Mesendoderm (in vitro differentiated cells): Measurements from ENCODE around the gene ANXA4.

Experiments
- DNase-seq: peaks from one replicate; pipeline ENCODE4 v3.0.0; 2013
- H2AK5ac ChIP-seq: 2 replicates; pipeline ENCODE4 v1.6.1; 2013; ENCODE audit warnings: low read length, inconsistent platforms
- H2BK120ac ChIP-seq: 2 replicates; pipeline ENCODE4 v1.6.1; 2013; ENCODE audit warnings: low read depth, mild to moderate bottlenecking, low read length, moderate library complexity, mixed read lengths
- H2BK15ac ChIP-seq: replicated peaks from 2 replicates; pipeline ENCODE4 v1.6.1; 2013; ENCODE audit warnings: low read depth, mild to moderate bottlenecking, moderate library complexity
- H2BK5ac ChIP-seq: 2 replicates; pipeline ENCODE4 v1.6.1; 2013; ENCODE audit warnings: low read length, inconsistent platforms
- H3K18ac ChIP-seq: 2 replicates; pipeline ENCODE4 v1.6.1; 2013; ENCODE audit warnings: mild to moderate bottlenecking, low read length, mixed read lengths
- H3K23ac ChIP-seq: one replicate; pipeline ENCODE4 v1.6.1; 2013; ENCODE audit warnings: low read length
- H3K27ac ChIP-seq: 2 replicates; pipeline ENCODE4 v1.5.1; 2013; ENCODE audit warnings: low read depth, mild to moderate bottlenecking, inconsistent platforms, low read length, moderate library complexity
- H3K27me3 ChIP-seq: 2 replicates; pipeline ENCODE4 v1.6.1; 2013; ENCODE audit warnings: low read length, control low read depth, mild to moderate bottlenecking, inconsistent platforms; ENCODE audit not compliant: insufficient read depth, poor library complexity
- H3K36me3 ChIP-seq: 2 replicates; pipeline ENCODE4 v1.6.1; 2013; ENCODE audit warnings: low read length, inconsistent platforms; ENCODE audit not compliant: control insufficient read depth, insufficient read depth
- H3K4ac ChIP-seq: one replicate; pipeline ENCODE4 v1.6.1; 2013; ENCODE audit warnings: low read depth, mild to moderate bottlenecking, low read length, moderate library complexity
- H3K4me1 ChIP-seq: 2 replicates; pipeline ENCODE4 v1.6.1; 2013; ENCODE audit warnings: low read depth, low read length, inconsistent platforms; ENCODE audit not compliant: control insufficient read depth
- H3K4me2 ChIP-seq: 2 replicates; pipeline ENCODE4 v1.6.1; 2013; ENCODE audit warnings: low read length
- H3K4me3 ChIP-seq: 2 replicates; pipeline ENCODE4 v1.5.1; 2013; ENCODE audit warnings: mild to moderate bottlenecking, low read length
- H3K56ac ChIP-seq: one replicate; pipeline ENCODE4 v1.6.1; 2013; ENCODE audit warnings: low read length
- H3K79me1 ChIP-seq: 2 replicates; pipeline ENCODE4 v1.6.1; 2013; ENCODE audit warnings: low read length, inconsistent platforms
- H3K79me2 ChIP-seq: 2 replicates; pipeline ENCODE4 v1.6.1; 2013; ENCODE audit warnings: mild to moderate bottlenecking, low read length; ENCODE audit not compliant: control insufficient read depth, insufficient read depth
- H3K9ac ChIP-seq: 2 replicates; pipeline ENCODE4 v1.6.1; 2013; ENCODE audit warnings: low read length, inconsistent platforms
- H4K5ac ChIP-seq: one replicate; pipeline ENCODE4 v1.6.1; 2013; ENCODE audit warnings: low read length
- H4K8ac ChIP-seq: one replicate; pipeline ENCODE4 v1.6.1; 2013; ENCODE audit warnings: low read depth, mild to moderate bottlenecking, control low read depth, low read length, moderate library complexity
- WGBS: extraction: QIAGEN DNeasy Blood & Tissue Kit; methylation state at CpG from one replicate; pipeline ENCODE4 v1.1.7; 2013; ENCODE audit warnings: low lambda C conversion rate, missing lambda C conversion rate; ENCODE audit not compliant: insufficient coverage; ENCODE audit errors: extremely low coverage; 5-methylcytosine and 5-hydroxymethylcytosine counted together

The ANXA4 gene

DNA sequence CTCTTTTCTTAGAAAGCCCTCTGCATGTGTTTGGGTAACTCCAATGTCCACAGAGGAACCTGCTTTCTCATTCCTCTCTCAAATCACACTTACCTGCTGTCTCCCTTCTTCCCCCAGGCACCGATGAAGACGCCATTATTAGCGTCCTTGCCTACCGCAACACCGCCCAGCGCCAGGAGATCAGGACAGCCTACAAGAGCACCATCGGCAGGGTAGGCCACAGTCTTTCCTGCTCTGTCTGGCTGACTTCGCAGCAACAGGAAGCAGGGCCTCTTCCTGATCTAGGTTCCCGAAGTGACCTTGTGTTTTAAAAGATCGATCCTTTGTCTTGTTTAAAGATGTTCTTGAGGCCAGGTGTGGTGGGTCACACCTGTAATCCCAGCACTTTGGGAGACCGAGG is 62.5 kb downstream of the ANXA4 start:
- Histone ChIP-seq H3K56ac (peak overlapping the region; percentile 67), H3K4me3 (no peak overlapping the region), H3K4me2 (no peak overlapping the region), H2AK5ac (no peak overlapping the region), H2BK5ac (no peak overlapping the region), H2BK120ac (no peak overlapping the region), H2BK15ac (no peak overlapping the region), H3K4ac (no peak overlapping the region), H3K9ac (no peak overlapping the region), H3K27ac (no peak overlapping the region), H3K79me2 (no peaks in the 10 kb centered on the region), H3K4me1 (peaks cover 14% of the 10 kb centered on the region), H3K23ac (no peak overlapping the region), H4K5ac (no peak overlapping the region), H3K27me3 (no peaks in the 10 kb centered on the region), H3K36me3 (no peaks in the 10 kb centered on the region), H3K18ac (no peak overlapping the region), H4K8ac (no peak overlapping the region), H3K79me1 (no peaks in the 10 kb centered on the region)
- no peak for DNase-seq
- WGBS: no CpG with 5 or more reads among the region's 11 CpGs

DNA sequence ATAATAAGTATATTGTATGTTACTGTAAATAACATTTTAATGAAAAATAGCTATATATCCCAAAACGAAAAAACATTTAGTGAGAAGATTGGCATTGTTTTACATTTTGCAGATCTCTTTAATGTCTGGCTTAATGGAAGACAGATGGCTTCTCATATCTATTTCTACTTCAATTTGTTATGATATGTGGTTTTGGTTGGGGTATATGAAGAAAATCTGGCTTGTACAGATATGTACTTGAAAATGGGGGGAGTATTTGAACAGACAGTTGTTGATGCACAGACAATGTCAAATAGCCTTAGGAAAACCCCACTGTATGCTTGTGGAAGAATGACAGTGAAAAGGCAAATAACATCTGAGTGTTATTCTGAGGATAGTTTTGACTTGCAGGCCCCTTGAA is 64.0 kb downstream of the ANXA4 start:
- peaks cover 2% of the 10 kb centered on the region for H3K4me1 ChIP-seq
- no CpG with 5 or more reads among the region's 1 CpG for WGBS

DNA sequence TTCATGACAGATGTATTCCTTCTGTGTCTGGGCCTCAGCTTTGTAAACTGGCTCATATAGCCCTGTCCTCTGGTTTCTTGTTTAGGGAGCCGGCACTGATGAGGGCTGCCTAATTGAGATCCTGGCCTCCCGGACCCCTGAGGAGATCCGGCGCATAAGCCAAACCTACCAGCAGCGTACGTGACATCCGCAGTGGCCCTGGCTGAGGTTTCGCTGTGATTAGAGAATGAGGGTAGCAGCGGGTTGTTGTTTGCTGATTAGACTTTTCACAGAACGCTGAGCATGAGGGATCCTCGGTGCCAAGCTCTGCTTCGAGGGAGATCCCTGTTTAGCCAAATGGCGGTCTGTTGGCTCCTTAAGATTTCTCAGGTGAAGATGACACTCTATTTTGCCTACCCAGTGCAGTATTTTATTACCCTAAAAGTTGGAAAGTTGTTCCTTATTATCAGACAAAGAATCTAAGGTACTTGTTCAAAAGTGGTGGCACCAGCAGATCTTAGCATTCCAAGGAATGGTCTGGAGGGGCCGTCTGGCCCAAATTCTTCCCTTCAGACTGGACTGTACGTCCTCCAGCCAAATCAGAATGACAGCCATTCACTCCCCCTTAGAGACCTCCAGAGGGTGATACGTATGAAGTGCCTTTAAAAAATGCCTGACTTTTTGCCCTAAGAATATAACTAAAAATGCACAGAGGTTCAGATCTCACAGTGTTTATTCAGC is 66.0 kb downstream of the ANXA4 start:
- Histone ChIP-seq H2AK5ac (no peak overlapping the region), H2BK5ac (no peak overlapping the region), H4K5ac (no peak overlapping the region), H3K4me1 (no peaks in the 10 kb centered on the region), H4K8ac (no peak overlapping the region), H3K36me3 (no peaks in the 10 kb centered on the region), H3K56ac (no peak overlapping the region), H3K18ac (no peak overlapping the region), H3K9ac (no peak overlapping the region), H3K4me2 (no peak overlapping the region), H3K27ac (no peak overlapping the region), H2BK15ac (no peak overlapping the region), H3K4ac (no peak overlapping the region), H2BK120ac (no peak overlapping the region), H3K79me1 (no peaks in the 10 kb centered on the region), H3K23ac (no peak overlapping the region), H3K4me3 (no peak overlapping the region), H3K27me3 (no peaks in the 10 kb centered on the region), H3K79me2 (no peaks in the 10 kb centered on the region)
- no CpG with 5 or more reads among the region's 16 CpGs for WGBS
- DNase-seq: no peak

More for the DNA sequence above, 64.0 kb downstream of the ANXA4 start:
- H3K4me2 ChIP-seq: no peak overlapping the region
- H2AK5ac ChIP-seq: no peak overlapping the region
- no peak overlapping the region for H3K56ac ChIP-seq
- H3K9ac ChIP-seq: no peak overlapping the region
- no peak overlapping the region for H3K4me3 ChIP-seq
- no peak overlapping the region for H3K27ac ChIP-seq
- H3K23ac ChIP-seq: no peak overlapping the region
- no peak overlapping the region for H2BK15ac ChIP-seq
- H2BK120ac ChIP-seq: no peak overlapping the region
- DNase-seq: no peak
- H3K18ac ChIP-seq: no peak overlapping the region
- no peak overlapping the region for H4K8ac ChIP-seq
- no peaks in the 10 kb centered on the region for H3K36me3 ChIP-seq
- no peak overlapping the region for H2BK5ac ChIP-seq
- no peaks in the 10 kb centered on the region for H3K79me2 ChIP-seq
- no peaks in the 10 kb centered on the region for H3K27me3 ChIP-seq
- H4K5ac ChIP-seq: no peak overlapping the region
- H3K4ac ChIP-seq: no peak overlapping the region
- H3K79me1 ChIP-seq: no peaks in the 10 kb centered on the region

DNA sequence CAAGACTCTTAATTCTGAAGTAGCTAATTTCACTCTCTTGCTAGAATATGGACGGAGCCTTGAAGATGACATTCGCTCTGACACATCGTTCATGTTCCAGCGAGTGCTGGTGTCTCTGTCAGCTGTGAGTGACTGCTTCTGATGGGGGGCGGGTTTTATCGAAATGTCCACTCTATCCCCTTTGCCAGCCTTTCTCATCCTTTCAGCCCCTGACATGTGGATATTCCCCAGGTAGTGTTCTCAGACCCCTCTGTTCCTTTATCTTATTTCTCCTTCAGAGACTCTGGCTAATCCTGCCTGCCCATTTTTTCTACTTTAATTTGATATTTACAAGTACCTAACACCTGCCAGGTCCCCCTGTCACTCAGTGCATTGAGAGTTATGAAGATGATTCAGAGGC is 68.6 kb downstream of the ANXA4 start:
- H3K4me3 ChIP-seq: no peak overlapping the region
- no peak overlapping the region for H2BK120ac ChIP-seq
- no peak overlapping the region for H2BK15ac ChIP-seq
- H3K27ac ChIP-seq: no peak overlapping the region
- H4K8ac ChIP-seq: no peak overlapping the region
- H3K23ac ChIP-seq: no peak overlapping the region
- no peak overlapping the region for H4K5ac ChIP-seq
- H3K4ac ChIP-seq: no peak overlapping the region
- no CpG with 5 or more reads among the region's 6 CpGs for WGBS
- H3K27me3 ChIP-seq: no peaks in the 10 kb centered on the region
- no peak overlapping the region for H2BK5ac ChIP-seq
- H3K18ac ChIP-seq: no peak overlapping the region
- no peak overlapping the region for H3K56ac ChIP-seq
- no peak overlapping the region for H2AK5ac ChIP-seq
- no peaks in the 10 kb centered on the region for H3K79me1 ChIP-seq
- H3K79me2 ChIP-seq: no peaks in the 10 kb centered on the region
- DNase-seq: no peak
- no peaks in the 10 kb centered on the region for H3K4me1 ChIP-seq
- no peaks in the 10 kb centered on the region for H3K36me3 ChIP-seq
- no peak overlapping the region for H3K9ac ChIP-seq
- no peak overlapping the region for H3K4me2 ChIP-seq

DNA sequence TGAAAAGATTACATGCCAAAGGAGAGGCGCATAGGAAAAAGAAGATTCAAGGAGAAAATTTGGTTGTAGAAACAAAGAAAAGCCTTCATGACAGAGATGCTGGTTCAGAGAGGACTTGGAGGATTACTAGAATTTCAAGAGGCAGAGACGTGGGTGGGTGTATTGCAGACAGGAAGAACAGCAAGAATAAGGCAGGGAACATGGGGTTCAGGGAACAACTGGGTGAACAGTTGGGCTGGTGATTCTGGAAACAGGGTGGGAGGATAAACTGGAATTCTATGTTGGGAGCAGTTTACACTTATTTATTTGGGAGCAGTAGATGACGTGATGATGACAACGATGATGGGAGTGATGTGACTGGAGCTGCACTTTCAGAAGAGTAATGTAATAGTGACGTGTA is 69.1 kb downstream of the ANXA4 start:
- no peak overlapping the region for H2AK5ac ChIP-seq
- H3K4ac ChIP-seq: no peak overlapping the region
- H4K5ac ChIP-seq: no peak overlapping the region
- no peak overlapping the region for H3K23ac ChIP-seq
- DNase-seq: no peak
- H2BK15ac ChIP-seq: no peak overlapping the region
- no peak overlapping the region for H3K56ac ChIP-seq
- H2BK5ac ChIP-seq: no peak overlapping the region
- H3K27me3 ChIP-seq: no peaks in the 10 kb centered on the region
- H3K27ac ChIP-seq: no peak overlapping the region
- no peak overlapping the region for H3K4me3 ChIP-seq
- no CpG with 5 or more reads among the region's 5 CpGs for WGBS
- no peak overlapping the region for H3K4me2 ChIP-seq
- H4K8ac ChIP-seq: no peak overlapping the region
- no peaks in the 10 kb centered on the region for H3K36me3 ChIP-seq
- no peaks in the 10 kb centered on the region for H3K79me1 ChIP-seq
- no peaks in the 10 kb centered on the region for H3K4me1 ChIP-seq
- H2BK120ac ChIP-seq: no peak overlapping the region
- H3K79me2 ChIP-seq: no peaks in the 10 kb centered on the region
- H3K9ac ChIP-seq: no peak overlapping the region
- H3K18ac ChIP-seq: no peak overlapping the region

DNA sequence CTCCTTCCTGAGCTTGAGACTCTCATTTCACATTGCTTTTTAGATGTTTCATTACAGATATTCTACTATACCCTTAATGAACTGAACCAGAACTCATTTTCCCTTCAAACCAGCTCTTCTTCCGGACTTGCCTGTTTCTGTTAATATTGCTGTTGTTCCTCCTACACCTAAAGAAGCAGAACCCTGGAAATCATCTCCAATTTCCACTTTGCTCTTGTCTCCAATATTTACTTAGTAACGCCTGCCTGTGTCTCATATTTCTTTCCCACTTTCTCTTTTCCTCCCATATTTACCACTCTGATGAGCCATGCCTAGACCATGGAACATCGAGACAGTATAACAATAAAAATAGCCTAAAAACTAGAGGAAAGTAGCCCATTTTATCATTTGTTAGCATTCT is 69.7 kb downstream of the ANXA4 start:
- H3K4me3 ChIP-seq: no peak overlapping the region
- no peak overlapping the region for H3K18ac ChIP-seq
- no peaks in the 10 kb centered on the region for H3K36me3 ChIP-seq
- WGBS: no CpG with 5 or more reads among the region's 3 CpGs
- H3K56ac ChIP-seq: no peak overlapping the region
- H3K4me1 ChIP-seq: no peaks in the 10 kb centered on the region
- H3K4me2 ChIP-seq: no peak overlapping the region
- no peak for DNase-seq
- no peak overlapping the region for H4K5ac ChIP-seq
- no peak overlapping the region for H4K8ac ChIP-seq
- H3K27me3 ChIP-seq: no peaks in the 10 kb centered on the region
- H2AK5ac ChIP-seq: no peak overlapping the region
- no peaks in the 10 kb centered on the region for H3K79me2 ChIP-seq
- no peak overlapping the region for H3K9ac ChIP-seq
- no peak overlapping the region for H3K27ac ChIP-seq
- H3K79me1 ChIP-seq: no peaks in the 10 kb centered on the region
- no peak overlapping the region for H2BK15ac ChIP-seq
- no peak overlapping the region for H3K4ac ChIP-seq
- H3K23ac ChIP-seq: no peak overlapping the region
- no peak overlapping the region for H2BK120ac ChIP-seq
- H2BK5ac ChIP-seq: no peak overlapping the region
